TTC549 (cell line): ENCODE measurements around the gene SLC38A4.
"Not testable (repeated sequence)": the region's sequence is repeated elsewhere in the genome, so short reads cannot be mapped to it uniquely, and the experiment has no call there.

ENCODE experiments used
- FAIRE-seq: peaks from 2 replicates; lab custom pipeline; 2012; peaks lifted over from hg19 to GRCh38; lab: Jason Lieb, UNC

The SLC38A4 gene

DNA sequence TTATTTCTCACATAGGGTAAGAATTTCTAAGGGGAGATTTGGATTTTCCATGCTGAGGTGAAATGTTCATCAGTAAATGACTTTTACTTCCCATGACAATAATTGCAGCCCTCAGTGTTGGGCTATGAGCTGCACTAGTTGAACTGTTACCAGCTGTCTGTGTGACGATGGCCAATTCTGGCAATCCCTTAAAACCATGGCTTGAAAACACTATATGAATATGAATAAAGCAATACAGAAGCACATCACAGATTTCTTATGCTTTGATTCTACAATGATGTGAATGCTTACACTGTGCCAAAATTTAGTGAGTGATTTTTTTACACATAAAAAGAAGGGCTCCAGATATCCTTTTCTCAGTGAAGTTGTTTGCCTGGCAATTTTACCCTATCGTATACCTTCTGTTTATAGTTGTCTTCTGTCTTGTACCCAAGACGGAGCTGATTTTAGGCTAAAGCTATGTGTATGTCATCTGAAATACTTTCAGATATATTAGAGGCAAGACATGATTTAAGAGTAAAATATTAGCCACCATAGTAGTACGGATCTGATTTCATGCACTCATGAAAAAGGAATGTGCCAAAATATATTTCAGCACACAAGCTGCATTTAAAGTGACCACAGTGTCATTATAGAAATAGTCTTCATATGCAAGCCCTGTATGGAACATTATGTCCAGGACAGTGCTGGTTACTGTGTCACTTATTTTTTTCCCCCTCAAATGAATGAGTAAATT is 52.0 kb downstream of the SLC38A4 start:
- no peak for FAIRE-seq

DNA sequence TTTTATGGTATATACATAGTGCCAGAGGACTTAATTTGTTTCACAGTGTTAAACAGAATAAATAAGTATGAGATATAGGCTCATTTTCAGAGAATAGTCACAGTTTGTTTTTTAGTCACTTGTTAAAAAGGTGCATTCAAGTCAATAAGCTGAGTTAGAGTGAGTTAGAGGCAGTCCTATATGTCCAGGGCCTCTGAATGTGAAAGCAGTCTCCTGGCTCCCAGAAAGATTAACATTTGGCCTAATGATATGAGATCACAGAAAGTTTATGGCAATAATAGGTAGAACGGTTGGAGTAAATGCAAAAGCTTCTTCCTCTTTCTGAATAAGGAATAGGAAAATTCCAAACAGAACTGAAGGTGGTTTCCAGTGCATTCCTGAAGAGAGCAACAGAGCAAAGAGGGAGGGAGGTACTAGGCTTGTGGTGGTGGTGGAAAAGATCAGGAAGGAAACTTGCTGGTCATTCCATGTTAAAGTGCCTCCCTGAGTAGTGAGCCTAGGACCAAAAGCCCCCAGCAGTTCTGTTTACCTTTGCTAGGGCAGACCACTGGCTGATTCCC is 54.4 kb downstream of the SLC38A4 start:
- FAIRE-seq = no peak

DNA sequence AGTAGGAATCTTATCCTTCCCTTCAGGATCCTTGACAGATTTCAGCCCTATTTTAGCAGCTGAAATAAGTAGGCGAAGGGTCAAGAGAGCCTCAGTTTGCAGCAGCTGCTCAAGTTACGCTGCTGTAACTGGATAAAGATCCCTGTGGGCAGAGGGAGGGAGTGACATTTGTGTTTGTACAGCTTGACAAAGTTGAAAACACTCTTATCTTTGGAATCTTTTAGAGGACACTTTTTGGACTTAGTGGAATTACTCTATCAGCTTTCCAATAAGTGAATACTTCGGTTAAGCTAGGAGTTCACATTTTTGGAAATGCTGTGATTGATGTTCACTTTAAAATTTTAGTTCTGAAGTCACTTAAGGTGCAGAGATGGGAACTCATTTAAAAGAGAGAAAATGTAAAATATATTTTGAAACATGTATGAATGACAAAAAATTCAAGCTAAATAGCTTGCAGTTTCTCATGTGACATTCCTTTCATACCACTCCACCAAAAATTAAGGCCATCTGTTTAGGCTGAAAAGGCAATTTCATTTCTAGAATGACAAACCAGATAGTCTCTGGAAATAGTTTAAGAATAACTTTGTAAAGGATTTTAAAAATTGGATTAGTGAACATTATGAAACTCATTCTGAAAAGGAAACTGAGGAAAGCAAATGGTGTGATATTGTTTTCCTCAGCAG is 55.2 kb downstream of the SLC38A4 start:
- no peak for FAIRE-seq

DNA sequence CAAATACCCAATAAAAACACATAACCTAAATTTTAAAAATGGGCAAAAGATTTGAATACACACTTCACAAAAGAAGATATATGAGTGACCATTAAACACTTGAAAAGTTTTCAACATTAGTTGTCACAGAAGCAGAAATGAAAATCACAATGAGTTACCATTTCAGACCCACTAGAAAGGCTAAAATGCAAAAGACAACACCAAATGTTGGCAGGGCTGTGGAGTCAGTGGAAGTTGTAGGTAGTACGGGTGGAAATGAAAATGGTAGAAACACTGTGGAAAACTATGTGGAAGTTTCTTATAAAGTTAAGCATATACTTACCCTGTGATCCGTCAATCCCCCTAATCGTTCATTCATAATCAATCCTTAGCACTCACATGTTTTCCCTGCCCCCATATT is 61.8 kb downstream of the SLC38A4 start:
- FAIRE-seq = no peak

DNA sequence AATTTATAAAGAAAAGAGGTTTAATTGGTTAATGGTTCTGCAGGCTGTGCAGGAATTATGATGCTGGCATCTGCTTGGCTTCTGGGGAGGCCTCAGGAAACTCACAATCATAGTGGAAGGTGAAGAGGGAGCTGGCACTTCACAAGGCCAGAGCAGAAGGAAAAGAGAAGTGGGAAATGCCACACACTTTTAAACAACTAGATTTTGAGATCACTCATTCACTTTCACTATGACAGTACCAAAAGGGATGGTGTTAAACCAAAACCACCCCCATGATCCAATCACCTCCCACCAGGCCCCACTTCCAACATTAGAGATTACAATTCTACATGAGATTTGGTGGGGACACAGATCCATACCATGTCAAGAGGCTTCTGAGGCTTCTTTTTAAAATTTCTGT is 62.6 kb downstream of the SLC38A4 start:
- FAIRE-seq = no peak

DNA sequence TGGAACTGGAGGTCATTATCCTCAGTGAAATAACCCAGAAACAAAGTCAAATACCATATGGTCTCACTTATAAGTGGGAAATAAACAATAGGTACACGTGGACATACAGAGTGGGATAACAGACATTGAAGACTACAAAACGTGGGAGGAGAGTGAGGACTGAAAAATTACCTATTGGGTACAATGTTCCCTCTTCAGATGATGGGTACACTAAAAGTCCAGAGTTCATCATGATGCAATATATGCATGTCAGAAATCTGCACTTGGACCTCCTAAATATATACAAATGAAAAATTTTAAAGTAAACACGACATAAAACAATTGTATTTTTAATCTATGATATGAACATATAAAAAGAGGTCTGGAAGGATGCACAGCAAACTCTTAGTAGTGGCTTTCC is 71.2 kb downstream of the SLC38A4 start:
- FAIRE-seq = no peak

DNA sequence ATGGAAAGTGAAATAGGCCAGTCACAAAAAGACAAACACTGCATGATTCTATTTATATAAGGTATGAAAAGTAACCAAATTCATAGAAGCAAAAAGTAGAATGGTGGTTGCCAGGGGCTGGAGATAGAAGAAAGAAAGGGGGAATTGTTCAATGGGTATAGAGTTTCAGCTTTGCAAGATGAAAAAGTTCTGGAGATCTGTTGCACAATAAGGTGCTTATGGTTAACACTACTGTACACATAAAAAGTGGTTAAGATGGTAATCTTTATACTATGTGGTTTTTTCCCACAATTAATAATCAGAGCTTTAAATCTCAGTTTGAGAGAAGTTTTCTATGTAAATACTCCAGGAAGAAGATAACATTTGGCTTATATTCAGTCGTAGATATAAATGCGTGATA is 73.4 kb downstream of the SLC38A4 start:
- no peak for FAIRE-seq

DNA sequence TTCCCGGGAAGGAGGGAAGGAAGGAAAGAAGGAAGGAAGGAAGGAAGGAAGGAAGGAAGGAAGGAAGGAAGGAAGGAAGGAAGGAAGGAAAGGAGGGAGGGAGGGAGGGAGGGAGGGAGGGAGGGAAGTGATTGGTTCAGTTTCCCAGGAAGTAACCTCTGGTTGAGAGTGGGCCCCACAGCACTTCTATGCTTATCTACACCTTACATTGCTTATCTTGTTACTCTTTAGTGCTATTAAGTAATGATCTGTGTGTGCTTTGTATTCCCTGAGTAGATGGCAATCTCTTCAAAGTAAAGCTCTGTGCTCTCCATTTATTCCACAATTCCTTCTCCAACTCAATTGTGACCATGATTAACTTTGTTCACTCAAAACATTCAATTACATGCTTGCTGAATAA is 74.6 kb downstream of the SLC38A4 start:
- FAIRE-seq = no peak

DNA sequence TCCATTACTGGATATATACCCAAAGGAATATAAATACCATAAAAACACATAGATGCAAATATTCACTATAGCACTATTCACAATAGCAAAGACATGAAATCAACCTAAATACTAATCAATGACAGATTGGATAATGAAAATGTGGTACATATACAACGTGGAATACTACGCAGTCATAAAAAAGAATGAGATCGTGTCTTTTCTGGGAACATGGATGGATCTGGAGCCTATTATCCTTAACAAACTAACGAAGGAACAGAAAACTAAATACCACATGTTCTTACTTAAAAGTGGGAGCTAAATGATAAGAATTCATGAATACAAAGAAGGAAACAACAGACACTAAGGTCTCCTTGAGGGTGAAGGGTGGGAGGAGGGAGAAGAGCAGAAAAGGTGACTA is 76.5 kb downstream of the SLC38A4 start:
- FAIRE-seq = no peak

DNA sequence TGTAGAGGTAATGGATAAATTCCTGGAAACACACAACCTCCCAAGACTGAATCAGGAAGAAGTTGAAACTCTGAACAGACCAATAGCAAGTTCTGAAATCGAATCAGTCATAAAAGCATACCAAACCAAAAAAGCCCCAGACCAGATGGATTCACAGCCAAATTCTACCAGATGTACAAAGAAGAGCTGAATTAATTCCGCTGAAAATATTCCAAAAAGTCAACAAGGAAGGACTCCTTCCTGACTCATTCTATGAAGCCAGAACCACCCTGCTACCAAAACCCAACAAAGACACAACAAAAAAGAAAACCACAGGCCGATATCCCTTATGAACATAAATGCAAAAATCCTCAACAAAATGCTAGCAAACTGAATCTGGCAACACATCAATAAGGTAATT is 81.5 kb downstream of the SLC38A4 start:
- FAIRE-seq = no peak

DNA sequence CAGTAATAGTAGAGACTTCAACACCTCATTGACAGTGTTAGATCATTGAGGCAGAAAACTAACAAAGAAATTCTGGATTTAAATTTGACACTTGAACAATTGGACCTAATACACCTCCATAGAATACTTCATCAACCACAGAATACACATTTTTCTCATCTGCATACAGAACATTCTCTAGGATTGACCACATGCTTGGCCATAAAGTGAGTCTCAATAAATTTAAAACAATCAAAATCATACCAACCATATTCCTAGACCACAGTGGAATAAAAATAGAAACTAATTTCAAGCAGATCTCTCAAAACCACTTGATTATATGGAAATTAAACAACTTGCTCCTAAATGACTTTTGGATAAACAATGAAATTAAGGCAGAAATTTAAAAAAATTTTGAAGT is 82.3 kb downstream of the SLC38A4 start:
- FAIRE-seq = no peak

DNA sequence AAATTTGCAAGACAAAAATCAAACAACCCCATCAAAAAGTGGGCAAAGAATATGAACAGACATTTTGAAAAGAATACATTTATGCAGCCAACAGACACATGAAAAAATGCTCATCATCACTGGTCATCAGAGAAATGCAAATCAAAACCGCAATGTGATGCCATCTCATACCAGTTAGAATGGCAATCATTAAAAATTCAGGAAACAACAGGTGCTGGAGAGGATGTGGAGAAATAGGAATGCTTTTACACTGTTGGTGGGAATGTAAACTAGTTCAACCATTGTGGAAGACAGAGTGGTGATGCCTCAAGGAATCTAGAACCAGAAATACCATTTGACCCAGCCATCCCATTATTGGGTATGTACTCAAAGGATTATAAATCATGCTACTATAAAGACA is 83.5 kb downstream of the SLC38A4 start:
- not testable (repeated sequence) for FAIRE-seq

DNA sequence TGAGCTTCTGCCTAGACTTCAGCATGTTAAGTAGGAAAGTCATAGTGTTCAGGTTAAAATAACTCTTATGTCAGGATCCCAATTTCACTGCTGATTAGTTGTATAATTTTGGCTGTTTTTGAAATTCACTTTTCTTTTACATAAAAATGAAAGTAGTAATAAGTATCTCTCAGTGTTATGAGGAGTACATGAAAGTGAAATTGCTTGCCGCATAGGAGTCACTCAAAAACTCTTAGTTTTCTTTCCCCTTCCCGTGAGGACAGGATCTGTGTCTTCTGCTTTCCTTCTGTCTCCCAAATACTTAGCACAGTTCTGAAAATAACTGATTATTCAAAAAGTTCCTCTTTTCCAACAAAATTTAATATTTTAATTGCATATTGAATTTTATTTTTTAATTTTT is 100.5 kb downstream of the SLC38A4 start:
- FAIRE-seq = no peak

DNA sequence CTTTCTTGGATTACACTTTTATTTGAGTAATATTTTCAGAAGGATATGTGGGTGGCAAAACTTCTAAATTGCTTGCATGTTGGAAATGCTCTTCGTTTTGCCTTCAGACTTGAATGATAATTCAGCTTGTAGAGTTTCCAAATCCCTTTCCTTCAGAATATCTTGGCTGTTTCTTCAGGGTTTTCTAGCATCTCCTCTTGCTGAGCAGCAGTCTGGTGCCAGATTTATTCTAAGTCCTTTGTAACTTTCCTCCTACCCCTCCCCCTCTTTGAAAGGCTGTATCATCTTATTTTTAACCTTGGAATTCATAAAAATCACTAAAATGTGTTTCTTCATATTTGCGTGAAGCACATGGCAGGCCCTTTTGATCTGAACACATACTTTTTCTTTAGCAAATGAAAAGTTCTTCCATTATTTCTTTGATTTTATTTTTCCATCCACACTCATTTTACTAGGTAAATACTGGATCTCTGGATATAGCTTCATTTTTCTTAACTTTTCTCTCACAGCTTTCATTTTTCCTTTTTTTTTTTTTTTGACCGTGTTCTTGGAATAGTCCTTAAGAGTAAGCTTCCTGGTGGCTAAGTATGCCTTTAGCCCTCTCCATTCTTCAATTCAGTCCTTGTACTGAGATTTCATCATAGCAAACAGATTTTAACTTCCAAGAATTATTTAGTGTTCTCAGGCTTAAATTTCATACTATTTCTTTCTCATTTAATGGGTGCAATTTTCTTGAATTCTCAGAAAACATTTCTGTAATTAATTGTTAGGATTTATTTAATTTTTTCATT is 102.0 kb downstream of the SLC38A4 start:
- FAIRE-seq = no peak

DNA sequence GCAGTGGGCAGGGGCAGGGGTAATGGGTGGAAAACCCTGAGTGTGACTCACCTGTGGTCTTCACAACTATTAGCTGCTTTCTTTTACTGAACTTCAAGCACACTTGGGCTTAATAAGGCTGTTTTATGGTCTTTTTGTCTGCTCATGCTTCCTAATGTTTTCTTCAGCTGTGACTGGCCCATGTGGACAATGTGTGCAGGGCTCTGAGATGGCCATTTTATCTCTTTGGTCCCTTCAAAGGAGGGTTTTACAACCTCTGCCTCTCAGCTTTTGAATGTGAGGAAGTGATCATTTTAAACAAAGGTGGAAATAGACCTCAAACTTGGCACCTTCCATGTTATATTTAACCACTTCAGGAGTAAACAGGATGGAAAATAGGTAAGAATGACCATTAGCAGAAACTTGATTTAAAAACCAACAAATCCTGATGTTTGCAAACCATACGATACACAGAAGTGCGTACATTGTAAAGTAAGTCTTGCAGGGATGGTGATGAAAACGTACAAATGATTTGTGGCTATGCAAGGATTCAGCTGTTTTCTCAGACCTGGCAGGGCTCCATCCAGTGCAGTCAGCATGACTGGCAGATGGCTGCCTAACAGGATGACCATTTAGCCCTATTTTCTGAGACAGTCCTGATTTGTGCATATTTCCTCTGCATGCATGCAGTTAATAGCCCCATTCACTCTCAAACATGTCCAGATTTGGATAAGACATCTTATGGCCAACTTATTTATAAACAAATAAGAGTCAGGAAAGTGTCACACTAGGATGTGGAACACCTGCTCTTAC is 103.2 kb downstream of the SLC38A4 start:
- no peak for FAIRE-seq

DNA sequence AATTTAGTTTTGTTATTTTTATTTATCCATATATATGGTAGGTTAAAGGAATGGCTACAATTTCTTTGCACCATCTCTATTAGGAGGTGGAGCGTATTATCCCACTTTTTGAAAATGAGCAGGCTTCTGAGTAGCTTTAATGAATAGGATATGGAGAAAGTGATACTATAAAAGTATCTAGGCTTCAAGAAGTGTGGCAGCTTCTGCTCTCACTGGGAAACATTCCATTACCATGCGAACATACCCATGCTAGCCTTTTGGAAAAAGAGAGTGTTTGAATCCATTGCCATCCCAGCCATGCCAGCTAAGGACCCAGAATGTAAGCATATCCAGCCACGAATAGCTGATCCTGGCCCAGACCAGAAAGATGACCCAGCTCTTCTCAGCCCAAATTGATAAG is 107.3 kb downstream of the SLC38A4 start:
- FAIRE-seq = no peak

DNA sequence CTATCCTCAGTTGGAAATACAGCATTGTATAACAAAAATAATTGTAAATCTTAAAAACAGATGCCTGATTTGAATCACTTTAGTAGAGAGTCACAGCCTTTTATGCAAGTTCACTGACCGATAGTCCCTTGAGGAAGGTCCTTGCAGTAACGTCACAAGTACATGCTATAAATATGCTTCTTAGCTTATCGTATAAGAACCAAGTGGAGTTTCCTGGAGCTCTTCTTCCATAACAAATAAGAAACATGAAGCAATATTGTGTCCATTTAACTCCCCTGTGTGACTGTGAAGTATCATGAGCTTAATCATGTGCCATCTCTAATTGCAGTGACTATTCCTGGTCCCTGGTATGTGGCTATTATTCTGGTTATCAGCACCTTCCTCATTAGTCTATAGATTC is 107.9 kb downstream of the SLC38A4 start:
- no peak for FAIRE-seq

DNA sequence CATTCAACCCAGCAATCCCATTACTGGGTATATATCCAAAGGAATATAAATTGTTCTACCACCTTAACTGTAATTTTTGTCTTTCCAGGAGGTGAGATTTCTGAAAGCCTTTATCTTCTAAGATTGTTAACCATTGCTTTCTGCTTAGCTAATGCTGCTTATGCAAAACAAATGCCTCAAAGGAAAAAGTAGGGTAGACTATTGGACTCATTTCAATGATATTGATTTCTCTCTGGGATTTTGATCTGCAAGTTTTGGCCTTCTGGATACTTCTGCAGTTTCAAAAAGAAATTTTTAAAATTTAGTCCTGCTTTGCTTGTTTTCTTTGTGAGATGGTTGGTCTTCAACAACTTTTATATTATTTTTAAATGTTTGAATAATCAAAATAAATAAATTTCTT is 108.6 kb downstream of the SLC38A4 start:
- FAIRE-seq = no peak
